Activated T-cell treated with anti-CD3 and anti-CD28 coated beads, Interleukin-2, amount 50 U/mL, for 4 hours (primary cell): Measurements from ENCODE around the gene TMEM107. TPM values are rescaled to one million over a fixed set of nuclear protein-coding genes. Genes with fewer than 3 reads are reported as not detected.
A peak's percentile ranks its signal among the peaks of the same experiment; 100 is the strongest.
"Not testable (repeated sequence)": the region's sequence is repeated elsewhere in the genome, so short reads cannot be mapped to it uniquely, and the experiment has no call there.

Experiments used
- ATAC-seq, 2 donors: fragments of 200-7000 bp; cut with Tn5 transposase; one replicate each; pipeline ENCODE4 v1.10.0; 2021
- DNase-seq: peaks from one replicate; pipeline ENCODE4 v3.0.0-alpha.2; 2020
- H3K27me3 Mint-ChIP-seq: one replicate; pipeline ENCODE4 v1.8.0; 2021; ENCODE audit warnings: low read depth, mixed read lengths
- H3K36me3 Mint-ChIP-seq: one replicate; pipeline ENCODE4 v1.8.0; 2022; ENCODE audit warnings: mixed read lengths; ENCODE audit not compliant: insufficient read depth
- H3K4me1 Mint-ChIP-seq: one replicate; pipeline ENCODE4 v1.8.0; 2021; ENCODE audit warnings: low read depth, mixed read lengths
- H3K4me3 Mint-ChIP-seq: one replicate; pipeline ENCODE4 v1.8.0; 2021; ENCODE audit warnings: mild to moderate bottlenecking, moderate library complexity, mixed read lengths
- H3K9me3 Mint-ChIP-seq: one replicate; pipeline ENCODE4 v1.8.0; 2021; ENCODE audit warnings: mixed read lengths
- total RNA-seq, 3 donors: library from RNA; stranded (reverse); gene quantifications; one replicate each; pipeline ENCODE4 v1.2.1, GENCODE V29; 2021

The TMEM107 gene
- total RNA-seq: 10 to 100 TPM; 11.9 to 18.6 (median 18.1) TPM

DNA sequence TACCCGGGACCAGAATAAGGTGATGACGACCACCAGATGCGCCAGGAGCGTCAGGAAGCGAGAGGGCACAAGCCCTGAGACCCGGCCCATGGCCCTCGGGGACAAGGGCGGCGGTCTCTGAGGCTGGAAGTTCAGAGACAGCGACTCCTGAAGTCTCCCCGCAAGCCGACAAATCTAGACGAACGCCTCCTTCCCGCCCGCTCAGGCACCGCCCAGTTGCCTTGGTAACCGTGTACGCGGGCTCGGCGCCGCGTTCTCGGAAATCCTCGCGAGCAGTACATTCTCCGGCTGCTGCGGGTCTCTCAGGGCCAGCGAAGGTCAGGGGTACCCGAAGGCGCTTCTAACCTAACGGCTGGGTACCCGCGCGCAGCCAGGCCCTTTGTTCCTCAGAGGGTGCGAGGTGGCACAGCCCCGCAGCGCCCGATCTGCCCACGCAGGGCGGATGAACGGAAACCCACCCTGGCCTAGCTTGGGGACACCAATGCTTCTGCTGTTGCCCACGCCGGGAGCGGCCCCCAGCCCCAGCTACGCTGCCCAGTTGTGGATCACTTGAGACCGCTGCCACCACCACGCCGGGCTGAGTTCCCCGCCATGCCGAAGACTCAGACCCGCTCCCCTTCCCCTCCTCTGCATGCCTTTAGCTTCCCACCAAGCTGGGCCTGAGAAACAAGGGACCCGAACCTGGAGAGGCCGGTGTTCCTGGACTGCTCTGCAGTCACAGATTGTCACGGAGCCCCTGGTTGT lies at the start of gene TMEM107:
Gene TMEM107, minus strand, starts transcription at position 184 of the 744 bp plus-strand sequence. Its CDS starts 94 bp downstream, at position 90.
- no peaks in the 10 kb centered on the region for H3K9me3 Mint-ChIP-seq
- DNase-seq (peak; percentile 78), ATAC-seq (peak; percentile 53 to 60)
- H3K36me3 Mint-ChIP-seq: no peaks in the 10 kb centered on the region
- H3K4me1 Mint-ChIP-seq: peaks cover 39% of the 10 kb centered on the region
- peak within 1 kb of the TSS; percentile 89 for H3K4me3 Mint-ChIP-seq
- no peaks in the 10 kb centered on the region for H3K27me3 Mint-ChIP-seq

DNA sequence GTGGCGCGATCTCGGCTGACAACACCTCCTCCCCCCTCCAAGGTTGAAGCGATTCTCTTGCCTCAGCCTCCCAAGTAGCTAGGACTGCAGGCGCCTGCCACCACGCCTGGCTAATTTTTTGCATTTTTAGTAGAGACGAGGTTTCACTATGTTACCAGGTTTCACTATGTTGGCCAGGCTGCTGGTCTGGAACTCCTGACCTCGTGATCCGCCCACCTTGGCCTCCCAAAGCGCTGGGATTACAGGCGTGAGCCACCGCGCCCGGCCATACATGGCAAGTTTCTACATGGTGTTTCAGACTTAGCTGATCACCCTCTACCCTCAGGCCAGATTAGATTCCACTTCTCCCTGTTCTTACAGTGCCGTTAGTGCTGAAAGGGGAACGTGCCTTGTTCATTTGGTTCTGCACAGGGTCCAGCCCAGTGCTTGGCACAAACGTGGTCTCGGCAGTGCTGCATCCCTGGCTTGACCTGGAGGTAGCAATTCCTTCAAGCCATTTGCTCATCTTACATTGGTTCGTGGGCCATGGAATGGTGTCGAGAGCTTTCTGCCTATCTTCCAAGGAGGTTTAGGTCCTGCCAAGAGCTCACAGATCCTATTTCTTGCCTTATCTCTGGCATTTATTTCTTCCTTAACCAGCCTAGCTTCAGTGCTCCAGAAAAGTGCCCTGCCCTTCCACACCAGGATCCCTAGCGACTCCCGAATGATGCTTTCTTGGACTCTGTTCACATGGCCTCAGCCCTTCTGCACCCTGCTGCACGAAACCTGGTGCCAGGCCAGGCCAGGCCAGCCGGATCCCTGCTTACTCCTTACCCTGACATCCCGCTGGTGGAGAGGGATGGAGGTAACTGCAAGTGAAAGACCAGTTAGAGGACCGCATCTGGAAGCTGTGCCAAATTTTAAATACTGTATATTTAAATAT lies 49.0 kb upstream of the TMEM107 start:
- Mint-ChIP-seq H3K9me3 (no peaks in the 10 kb centered on the region), H3K36me3 (peaks cover 27% of the 10 kb centered on the region), H3K4me3 (peak overlapping the region; percentile 33), H3K4me1 (peaks cover 54% of the 10 kb centered on the region), H3K27me3 (no peaks in the 10 kb centered on the region)
- no peak for ATAC-seq
- DNase-seq: no peak

DNA sequence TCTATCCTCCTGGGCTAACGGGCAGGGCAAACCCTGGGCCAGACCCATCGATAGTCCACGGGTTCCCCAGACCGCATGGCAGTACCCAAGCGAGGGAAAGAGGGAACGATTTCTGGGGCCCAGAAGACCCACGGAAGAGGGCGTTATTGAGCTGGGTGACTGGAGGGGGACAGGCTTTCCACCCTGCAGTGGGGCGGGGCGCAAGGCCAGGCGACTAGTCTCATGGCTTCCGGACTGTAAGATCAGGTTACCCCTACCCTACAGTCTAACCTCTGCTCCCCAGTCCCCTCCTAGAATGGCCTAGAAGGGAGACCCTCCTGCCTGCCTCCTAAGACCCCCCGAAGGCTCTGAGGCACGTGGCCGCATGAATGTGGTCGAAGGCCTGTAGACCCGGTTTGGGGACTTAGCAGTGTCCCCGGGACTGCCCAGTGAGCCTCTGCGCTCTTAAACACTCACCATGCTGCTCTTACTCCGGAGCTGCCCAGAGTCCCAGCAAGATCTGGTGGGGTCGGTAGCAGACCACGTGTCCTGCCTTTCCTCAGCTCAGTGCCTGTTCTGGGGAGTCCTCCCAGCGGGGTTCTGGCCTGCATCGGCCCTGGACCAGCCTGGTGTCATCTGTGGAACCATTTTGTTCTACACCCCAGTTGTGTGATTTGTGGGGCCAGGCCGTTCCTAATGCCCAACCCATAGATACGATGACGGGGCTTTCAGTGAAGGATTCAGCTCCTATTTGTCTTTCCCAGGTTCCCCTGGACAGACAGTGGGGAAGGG lies 47.4 kb upstream of the TMEM107 start:
- Mint-ChIP-seq H3K4me1 (peaks cover 57% of the 10 kb centered on the region), H3K9me3 (no peaks in the 10 kb centered on the region), H3K27me3 (no peaks in the 10 kb centered on the region), H3K36me3 (peaks cover 17% of the 10 kb centered on the region), H3K4me3 (peak overlapping the region; percentile 96)
- DNase-seq (peak; percentile 34), ATAC-seq (peak; percentile 4 to 7)

DNA sequence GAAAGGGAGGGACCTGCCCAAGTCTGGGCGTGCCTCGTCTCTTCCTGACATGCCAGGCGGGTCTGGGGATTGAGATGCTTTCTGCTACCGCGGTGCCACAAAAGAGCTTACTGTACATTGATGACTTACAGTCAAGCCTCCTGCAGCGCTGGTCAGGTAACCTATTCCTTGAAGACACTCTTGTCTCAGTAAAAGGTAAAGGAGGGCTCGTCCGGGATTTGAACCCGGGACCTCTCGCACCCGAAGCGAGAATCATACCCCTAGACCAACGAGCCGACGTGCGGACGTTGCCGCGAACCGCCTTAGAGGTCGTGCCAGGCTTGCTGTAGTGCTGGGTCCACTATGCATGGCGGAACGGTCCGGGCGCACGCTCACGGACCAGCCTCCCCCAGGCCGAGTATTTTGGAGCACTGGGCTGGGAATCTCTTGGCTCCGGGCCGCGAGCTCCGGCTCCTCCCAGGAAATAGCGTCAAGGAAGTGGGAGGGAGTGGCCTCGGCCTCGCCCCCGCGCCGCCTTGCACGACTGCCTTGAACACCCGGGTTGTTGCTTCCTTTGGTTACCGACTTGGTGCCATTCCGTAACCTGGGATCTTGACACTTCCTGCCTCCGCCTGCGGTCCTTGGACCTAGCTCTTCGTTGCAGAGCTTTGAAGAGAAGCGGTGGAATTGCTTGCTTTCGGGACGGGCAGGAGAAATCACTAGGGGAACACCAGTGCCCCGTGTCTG lies 46.6 kb upstream of the TMEM107 start:
- Mint-ChIP-seq H3K36me3 (peaks cover 15% of the 10 kb centered on the region), H3K27me3 (no peaks in the 10 kb centered on the region), H3K4me3 (peak overlapping the region; percentile 96), H3K9me3 (no peaks in the 10 kb centered on the region), H3K4me1 (peaks cover 62% of the 10 kb centered on the region)
- ATAC-seq: peak; percentile 44 to 53
- peak; percentile 87 for DNase-seq

DNA sequence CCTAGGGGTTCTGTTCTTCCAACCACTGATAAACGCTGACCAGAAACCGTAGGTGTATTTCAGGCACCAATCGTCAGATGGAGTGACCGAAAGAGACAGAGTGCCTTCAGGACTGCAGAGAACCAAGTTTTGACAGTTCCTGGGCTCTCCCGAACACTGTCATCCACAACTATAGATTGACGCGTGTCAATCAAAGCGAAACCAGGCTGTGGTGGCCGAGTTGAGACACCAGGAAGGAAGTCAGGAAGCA lies 46.1 kb upstream of the TMEM107 start:
- DNase-seq: no peak
- ATAC-seq: peak in 1 of 2 donors; percentile 33
- Mint-ChIP-seq H3K4me1 (peaks cover 58% of the 10 kb centered on the region), H3K9me3 (no peaks in the 10 kb centered on the region), H3K4me3 (peak overlapping the region; percentile 96), H3K27me3 (no peaks in the 10 kb centered on the region), H3K36me3 (peaks cover 11% of the 10 kb centered on the region)

DNA sequence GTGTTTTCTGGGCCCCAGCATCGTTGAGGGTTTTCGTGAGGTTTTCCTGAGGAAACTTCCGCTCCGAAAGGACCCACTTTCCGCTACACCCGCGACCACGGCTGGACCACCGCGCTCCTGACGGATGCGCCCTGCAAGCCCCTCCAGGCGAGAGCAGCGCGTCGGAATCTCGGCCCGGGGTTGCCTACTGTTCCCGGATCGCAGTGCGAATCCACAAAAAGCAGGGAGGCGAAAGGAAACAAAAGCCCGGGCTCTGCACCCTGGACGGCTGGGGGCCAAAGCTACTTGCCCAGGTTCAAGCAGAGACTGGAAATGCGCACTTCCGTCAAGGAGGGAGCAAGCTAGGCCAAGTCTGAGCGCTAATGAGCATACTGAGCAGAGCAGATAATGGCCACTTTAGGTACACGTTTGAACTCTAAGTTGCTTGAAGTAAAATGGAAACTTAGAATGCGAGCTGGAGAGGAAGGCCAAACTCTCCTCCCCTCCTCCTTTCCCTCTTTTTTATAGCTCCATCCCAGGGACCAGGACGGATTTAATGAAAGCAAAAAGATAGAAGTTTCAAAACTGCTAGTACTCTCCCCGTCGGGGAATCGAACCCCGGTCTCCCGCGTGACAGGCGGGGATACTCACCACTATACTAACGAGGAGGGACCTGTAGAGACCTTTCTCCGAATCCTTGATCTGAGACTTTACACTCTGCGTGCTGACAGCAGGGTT lies 45.6 kb upstream of the TMEM107 start:
- ATAC-seq (peak; percentile 58 to 62), DNase-seq (peak; percentile 89)
- Mint-ChIP-seq H3K4me3 (peak overlapping the region; percentile 96), H3K4me1 (peaks cover 53% of the 10 kb centered on the region), H3K27me3 (no peaks in the 10 kb centered on the region), H3K9me3 (no peaks in the 10 kb centered on the region), H3K36me3 (peaks cover 6% of the 10 kb centered on the region)

DNA sequence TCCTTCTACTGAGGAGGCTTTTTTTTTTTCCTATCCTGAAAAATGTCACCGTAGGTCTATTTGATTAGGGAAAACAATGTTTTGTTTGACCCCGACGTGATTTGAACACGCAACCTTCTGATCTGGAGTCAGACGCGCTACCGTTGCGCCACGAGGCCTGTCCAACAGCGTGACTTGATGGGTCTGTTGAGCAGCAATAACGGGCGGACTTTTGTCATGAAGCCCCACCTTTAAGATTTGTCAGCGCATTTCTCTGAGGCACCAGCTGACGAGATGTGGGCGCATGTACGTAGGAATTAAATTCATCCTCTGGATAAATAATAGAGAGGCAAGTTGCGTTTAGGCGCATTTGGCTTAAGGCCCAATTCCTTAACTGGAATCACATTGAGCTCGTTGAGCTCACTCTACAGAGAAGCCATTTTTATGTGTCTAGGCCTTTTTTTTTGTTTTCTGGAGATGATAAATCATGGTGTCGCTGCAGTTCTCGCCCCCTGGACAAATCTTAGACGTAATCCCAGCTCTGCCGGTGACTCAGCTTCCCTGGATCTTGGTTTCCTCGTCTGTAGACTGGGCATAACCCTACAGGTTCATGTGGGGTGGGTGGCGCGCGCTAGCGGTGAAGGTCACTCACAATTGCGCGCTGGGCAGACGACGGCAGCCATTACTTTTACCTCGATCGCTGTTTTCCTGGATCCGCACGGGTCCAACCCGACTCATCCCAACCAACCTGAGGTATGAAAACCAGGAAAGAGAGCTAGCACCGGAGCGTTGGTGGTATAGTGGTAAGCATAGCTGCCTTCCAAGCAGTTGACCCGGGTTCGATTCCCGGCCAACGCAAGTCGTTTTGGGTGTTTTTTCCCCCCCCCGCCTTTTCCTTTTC lies 44.8 kb upstream of the TMEM107 start:
- Mint-ChIP-seq H3K4me1 (peaks cover 45% of the 10 kb centered on the region), H3K36me3 (peaks cover 5% of the 10 kb centered on the region), H3K9me3 (no peaks in the 10 kb centered on the region), H3K4me3 (peak overlapping the region; percentile 96), H3K27me3 (no peaks in the 10 kb centered on the region)
- DNase-seq: peak; percentile 85
- ATAC-seq: peak; percentile 19 to 32

DNA sequence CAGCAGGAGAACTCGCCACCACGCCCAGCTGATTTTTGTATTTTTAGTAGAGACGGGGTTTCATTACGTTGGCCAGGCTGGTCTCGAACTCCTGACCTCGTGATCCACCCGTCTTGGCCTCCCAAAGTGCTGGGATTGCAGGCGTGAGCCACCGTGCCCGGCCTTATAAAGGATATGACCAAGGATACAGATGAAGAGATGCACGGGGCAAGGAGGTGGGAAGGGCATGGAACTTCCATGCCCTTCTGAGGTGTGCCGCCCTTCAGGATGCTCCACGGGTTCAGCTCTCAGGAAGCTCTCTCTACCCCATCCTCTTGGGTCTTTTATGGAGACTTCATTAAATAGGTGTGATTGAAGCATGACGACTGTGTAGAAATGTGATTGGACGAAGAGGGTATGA lies 37.8 kb upstream of the TMEM107 start:
- peaks cover 19% of the 10 kb centered on the region for H3K4me1 Mint-ChIP-seq

DNA sequence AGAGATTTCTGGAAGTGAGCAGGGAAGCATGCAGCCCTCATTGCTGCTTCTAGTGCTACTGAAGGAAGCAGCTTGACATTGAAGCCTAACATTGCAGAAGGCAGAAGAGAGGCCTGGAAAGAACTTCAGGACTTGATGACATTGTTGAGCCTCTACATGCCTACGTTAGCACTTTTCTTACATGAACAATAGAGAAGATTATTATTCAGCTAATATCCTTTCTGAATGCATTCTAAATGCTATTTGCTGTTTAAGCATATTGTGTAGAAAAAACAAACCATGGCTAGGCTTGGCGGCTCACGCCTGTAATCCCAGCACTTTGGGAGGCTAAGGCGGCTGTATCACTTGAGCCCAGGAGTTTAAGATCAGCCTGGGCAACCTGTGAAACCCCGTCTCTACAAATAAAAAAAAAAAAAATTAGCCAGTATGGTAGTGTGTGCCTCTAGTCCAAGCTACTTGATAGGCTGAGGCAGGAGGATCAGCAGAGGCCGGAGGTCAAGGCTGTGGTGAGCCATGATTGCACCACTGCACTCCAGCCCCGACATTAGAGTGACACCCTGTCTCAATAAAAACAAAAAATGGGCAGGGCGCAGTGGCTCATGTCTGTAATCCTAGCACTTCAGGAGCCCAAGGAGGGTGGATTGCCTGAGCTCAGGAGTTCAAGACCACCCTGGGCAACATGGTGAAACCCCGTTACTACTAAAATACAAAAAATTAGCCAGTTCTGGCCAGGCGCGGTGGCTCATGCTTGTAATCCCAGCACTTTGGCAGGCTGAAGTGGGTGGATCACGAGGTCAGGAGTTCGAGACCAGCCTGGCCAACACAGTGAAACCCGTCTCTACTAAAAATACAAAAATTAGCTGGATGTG lies 36.4 kb upstream of the TMEM107 start:
- peaks cover 14% of the 10 kb centered on the region for H3K4me1 Mint-ChIP-seq
- ATAC-seq (no peak), DNase-seq (no peak)
- no peak overlapping the region for H3K4me3 Mint-ChIP-seq
- H3K27me3 Mint-ChIP-seq: no peaks in the 10 kb centered on the region
- no peaks in the 10 kb centered on the region for H3K36me3 Mint-ChIP-seq
- H3K9me3 Mint-ChIP-seq: no peaks in the 10 kb centered on the region

More for the DNA sequence above, 37.8 kb upstream of the TMEM107 start:
- H3K36me3 Mint-ChIP-seq, ATAC-seq, H3K9me3 Mint-ChIP-seq, DNase-seq, H3K4me3 Mint-ChIP-seq, H3K27me3 Mint-ChIP-seq: not testable (repeated sequence)

DNA sequence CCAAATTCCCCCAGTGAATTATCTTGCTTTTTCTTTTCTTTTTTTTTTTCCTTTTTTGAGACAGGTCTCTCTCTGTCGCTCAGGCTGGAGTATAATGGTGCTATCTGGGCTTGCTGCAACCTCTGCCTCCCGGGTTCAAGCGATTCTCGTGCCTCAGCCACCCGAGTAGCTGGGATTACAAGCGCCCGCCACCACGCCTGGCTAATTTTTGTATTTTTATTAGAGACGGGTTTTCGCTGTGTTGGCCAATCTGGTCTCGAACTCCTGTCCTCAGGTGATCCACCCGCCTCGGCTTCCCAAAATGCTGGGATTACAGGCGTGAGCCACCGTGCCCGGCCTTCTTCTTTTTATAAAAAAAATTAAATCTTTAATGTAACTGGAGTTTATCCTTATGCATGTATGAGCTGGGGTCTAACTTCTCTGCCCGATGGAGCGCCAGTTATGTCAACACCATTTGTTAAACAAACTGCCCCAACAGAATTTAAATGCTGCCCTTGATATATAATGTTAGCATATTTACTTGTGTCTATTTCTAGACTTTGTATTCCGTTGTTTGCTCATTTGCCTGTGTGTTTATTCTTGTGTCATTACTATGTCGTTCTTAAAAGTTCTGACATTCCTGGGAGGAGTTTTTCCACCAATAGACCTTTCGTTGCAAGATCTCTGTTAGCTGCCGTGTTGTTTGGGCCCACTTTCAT lies 34.7 kb upstream of the TMEM107 start:
- no peak for DNase-seq
- peak in 1 of 2 donors; percentile 4 for ATAC-seq
- Mint-ChIP-seq H3K4me3 (peak overlapping the region; percentile 90), H3K4me1 (peaks cover 14% of the 10 kb centered on the region), H3K9me3 (no peaks in the 10 kb centered on the region), H3K27me3 (no peaks in the 10 kb centered on the region), H3K36me3 (no peaks in the 10 kb centered on the region)

DNA sequence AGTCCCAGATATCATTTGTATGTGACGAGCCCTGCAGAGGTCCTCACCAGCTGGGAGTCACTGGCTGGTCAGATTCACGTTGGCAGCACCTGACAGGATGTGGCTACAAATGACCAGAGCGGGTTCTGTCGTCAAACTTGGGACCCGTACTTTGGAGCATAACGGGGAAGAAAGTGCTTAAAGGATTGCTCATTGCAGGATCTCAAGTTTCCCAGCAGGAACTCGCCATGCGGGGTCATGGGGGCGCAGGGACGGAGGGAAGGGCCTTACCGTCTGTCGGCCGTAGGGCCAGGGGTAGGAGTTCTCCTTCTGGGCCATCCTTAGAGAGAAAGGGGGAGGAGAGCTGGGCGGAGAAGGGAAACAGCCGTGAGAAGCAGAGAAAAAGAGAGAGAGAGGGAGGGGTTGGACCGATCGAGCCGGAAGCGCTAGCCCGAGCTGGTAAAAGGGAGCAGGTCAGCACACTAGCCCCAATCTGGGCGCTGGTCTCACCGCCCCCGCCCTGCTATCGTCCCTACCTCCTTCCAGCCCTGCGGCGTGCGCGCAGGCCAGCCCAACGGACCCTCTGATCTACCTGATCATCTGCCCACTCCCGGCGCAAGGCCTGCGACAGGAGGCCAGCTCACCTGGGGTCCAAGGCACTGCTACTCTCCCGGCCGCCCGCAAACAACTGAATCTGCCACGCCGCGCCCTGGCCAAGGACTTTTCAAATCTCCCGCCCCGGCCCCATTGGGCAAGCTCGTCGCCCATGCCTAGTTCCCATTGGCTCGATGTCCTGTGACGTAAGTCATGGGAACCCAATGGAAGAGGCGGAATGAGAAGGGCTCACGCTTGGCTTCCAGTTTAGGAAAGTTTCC lies 34.0 kb upstream of the TMEM107 start, which contains the start of gene AURKB:
Gene AURKB, minus strand, starts transcription at position 669 of the 854 bp plus-strand sequence. Its CDS starts 351 bp downstream, at position 318.
- H3K4me1 Mint-ChIP-seq: peaks cover 14% of the 10 kb centered on the region
- DNase-seq (peak; percentile 86), ATAC-seq (peak; percentile 100)
- no peaks in the 10 kb centered on the region for H3K27me3 Mint-ChIP-seq
- H3K9me3 Mint-ChIP-seq: no peaks in the 10 kb centered on the region
- H3K36me3 Mint-ChIP-seq: no peaks in the 10 kb centered on the region
- peak within 1 kb of the TSS; percentile 90 for H3K4me3 Mint-ChIP-seq
